ENCODE data around the gene KCTD20. TPM values are rescaled to one million over a fixed set of nuclear protein-coding genes. Genes with fewer than 3 reads are reported as not detected.
A peak's percentile ranks its signal among the peaks of the same experiment; 100 is the strongest.

Gene KCTD20
- total RNA-seq, 1 donor from 2014 or later: 62.4 TPM

- no peak for DNase-seq (ENCODE audit: low spot score)
- Mint-ChIP-seq H3K27ac (no peak overlapping the region), H3K9me3 (no peaks in the 10 kb centered on the region), H3K27me3 (ENCODE audit: insufficient read depth) (no peaks in the 10 kb centered on the region), H3K4me1 (ENCODE audit: low read depth) (peaks cover 21% of the 10 kb centered on the region), H3K4me3 (no peak overlapping the region), H3K36me3 (ENCODE audit: low read depth) (peaks cover 42% of the 10 kb centered on the region)
- intact Hi-C loops (cut with micrococcal nuclease): no loop called here
These were observed 83.3 kb downstream of the KCTD20 start for GRCh38 chr6:36526066-36526465.

GRCh38 chr6:36533321-36533720, 90.5 kb downstream of the KCTD20 start:
- H3K36me3 Mint-ChIP-seq (ENCODE audit: low read depth): peaks cover 36% of the 10 kb centered on the region
- H3K4me1 Mint-ChIP-seq (ENCODE audit: low read depth): peaks cover 46% of the 10 kb centered on the region
- DNase-seq (ENCODE audit: low spot score): no peak
- no peaks in the 10 kb centered on the region for H3K27me3 Mint-ChIP-seq (ENCODE audit: insufficient read depth)
- intact Hi-C loops (cut with micrococcal nuclease): no loop called here
- H3K27ac Mint-ChIP-seq: no peak overlapping the region
- no peaks in the 10 kb centered on the region for H3K9me3 Mint-ChIP-seq
- H3K4me3 Mint-ChIP-seq: no peak overlapping the region

GRCh38 chr6:36536873-36537547, 94.2 kb downstream of the KCTD20 start:
- Mint-ChIP-seq H3K27me3 (ENCODE audit: insufficient read depth) (no peaks in the 10 kb centered on the region), H3K4me1 (ENCODE audit: low read depth) (peaks cover 56% of the 10 kb centered on the region), H3K9me3 (no peaks in the 10 kb centered on the region), H3K36me3 (ENCODE audit: low read depth) (peaks cover 42% of the 10 kb centered on the region), H3K27ac (peak overlapping the region; percentile 31), H3K4me3 (no peak overlapping the region)
- intact Hi-C loops (cut with micrococcal nuclease): no loop called here
- DNase-seq (ENCODE audit: low spot score): no peak

GRCh38 chr6:36539814-36540568, 97.2 kb downstream of the KCTD20 start:
- Mint-ChIP-seq H3K27ac (peak overlapping the region; percentile 89), H3K9me3 (no peaks in the 10 kb centered on the region), H3K4me1 (ENCODE audit: low read depth) (peaks cover 60% of the 10 kb centered on the region)

More at GRCh38 chr6:36539814-36540568, 97.2 kb downstream of the KCTD20 start:
- H3K4me3 Mint-ChIP-seq: peak overlapping the region; percentile 16
- no peak for DNase-seq (ENCODE audit: low spot score)
- intact Hi-C loops (cut with micrococcal nuclease): loop anchor here (10.0 kb wide), 1 partner anchor 415 kb away; no protein-coding TSS in a partner anchor
- peaks cover 33% of the 10 kb centered on the region for H3K36me3 Mint-ChIP-seq (ENCODE audit: low read depth)
- H3K27me3 Mint-ChIP-seq (ENCODE audit: insufficient read depth): peaks cover 2% of the 10 kb centered on the region

Other genes with a start within 250 kb of the KCTD20 start
- gene BRPF3, start 246.3 kb upstream of the KCTD20 start, total RNA-seq: 22.0 and 25.9 TPM in 2 replicates
- gene PNPLA1, start 172.9 kb upstream of the KCTD20 start, total RNA-seq: not detected in 2 replicates
- gene BNIP5, start 106.1 kb upstream of the KCTD20 start, total RNA-seq: not detected in 2 replicates
- gene ETV7, start 55.3 kb upstream of the KCTD20 start, total RNA-seq: 0.47 and 0.88 TPM in 2 replicates
- gene PXT1, start 146 bp upstream of the KCTD20 start, total RNA-seq: 0.16 and 0.29 TPM in 2 replicates
- gene STK38, start 104.5 kb downstream of the KCTD20 start, total RNA-seq: 23.5 and 23.6 TPM in 2 replicates
- 525 and 546 TPM in 2 replicates for gene SRSF3, start 151.4 kb downstream of the KCTD20 start, total RNA-seq
- gene CDKN1A, start 235.7 kb downstream of the KCTD20 start, total RNA-seq: 105 and 107 TPM in 2 replicates

All from activated T-helper 1 cell treated with anti-CD3 and anti-CD28 coated beads, Interleukin-12 subunit alpha, Interleukin-12 subunit beta, Interleukin-2, Interleukin-4 antibody, amounts not matched to agents 30 ng/mL and 10 ng/mL and 1 ng/mL, durations not matched to agents 14 hours and 24 hours and 36 hours (primary cell).